CD4-positive, alpha-beta T cell treated with Interleukin-17A for 4 hours (primary cell): ENCODE results near the gene FOXP2.
"Not testable (repeated sequence)": the region's sequence is repeated elsewhere in the genome, so short reads cannot be mapped to it uniquely, and the experiment has no call there.

Experiments
- DNase-seq: peaks from one replicate; pipeline ENCODE4 v3.0.0-alpha.2; 2020; ENCODE audit warnings: mixed read lengths

FOXP2 gene

GRCh38 chr7:114606100-114606499 lies 191.5 kb downstream of the FOXP2 start:
- no peak for DNase-seq

GRCh38 chr7:114608822-114609221 lies 194.2 kb downstream of the FOXP2 start:
- not testable (repeated sequence) for DNase-seq

- no peak for DNase-seq
Measured at GRCh38 chr7:114620208-114620607, 205.6 kb downstream of the FOXP2 start.

- no peak for DNase-seq
Measured at GRCh38 chr7:114622221-114622620, 207.6 kb downstream of the FOXP2 start.

- no peak for DNase-seq
Measured at GRCh38 chr7:114623146-114623545, 208.5 kb downstream of the FOXP2 start.

GRCh38 chr7:114627231-114627630 lies 212.6 kb downstream of the FOXP2 start:
- DNase-seq: no peak

- no peak for DNase-seq
Measured at GRCh38 chr7:114628362-114628761, 213.7 kb downstream of the FOXP2 start.

- no peak for DNase-seq
Measured at GRCh38 chr7:114629762-114630161, 215.1 kb downstream of the FOXP2 start.

- no peak for DNase-seq
Measured at GRCh38 chr7:114630201-114630990, 215.8 kb downstream of the FOXP2 start.

GRCh38 chr7:114631249-114631822 lies 216.7 kb downstream of the FOXP2 start:
- no peak for DNase-seq

- no peak for DNase-seq
Measured at GRCh38 chr7:114639451-114639850, 224.8 kb downstream of the FOXP2 start.

GRCh38 chr7:114644455-114644854 lies 229.8 kb downstream of the FOXP2 start:
- no peak for DNase-seq

- DNase-seq: no peak
Measured at GRCh38 chr7:114645451-114645850, 230.8 kb downstream of the FOXP2 start.

GRCh38 chr7:114647518-114647917 lies 232.9 kb downstream of the FOXP2 start:
- DNase-seq: no peak

- no peak for DNase-seq
Measured at GRCh38 chr7:114648117-114648516, 233.5 kb downstream of the FOXP2 start.

- no peak for DNase-seq
Measured at GRCh38 chr7:114648680-114649079, 234.1 kb downstream of the FOXP2 start.

- no peak for DNase-seq
Measured at GRCh38 chr7:114649689-114650088, 235.1 kb downstream of the FOXP2 start.

- DNase-seq: no peak
Measured at GRCh38 chr7:114650491-114650890, 235.9 kb downstream of the FOXP2 start.

- no peak for DNase-seq
Measured at GRCh38 chr7:114652041-114652440, 237.4 kb downstream of the FOXP2 start.

GRCh38 chr7:114653364-114654088 lies 238.9 kb downstream of the FOXP2 start:
- no peak for DNase-seq

GRCh38 chr7:114656466-114656865 lies 241.9 kb downstream of the FOXP2 start:
- DNase-seq: no peak

- DNase-seq: no peak
Measured at GRCh38 chr7:114657279-114657678, 242.7 kb downstream of the FOXP2 start.

- DNase-seq: no peak
Measured at GRCh38 chr7:114658216-114658615, 243.6 kb downstream of the FOXP2 start.
